Body of pancreas (tissue), 4 donors: ENCODE results near the gene UNCX. TPM values are rescaled to one million over a fixed set of nuclear protein-coding genes. Genes with fewer than 3 reads are reported as not detected.
"Not testable (repeated sequence)": the region's sequence is repeated elsewhere in the genome, so short reads cannot be mapped to it uniquely, and the experiment has no call there.

Experiments used
- ATAC-seq: fragments of 150-250 bp; one replicate; pipeline ENCODE4 v1.9.1; 2016
- DNase-seq, 4 donors: peaks; one replicate each; pipeline ENCODE4 v3.0.0-alpha.2; 2019
- H3K27ac ChIP-seq, 4 donors: fragments of 200-600 bp; sonication (generic); 1 replicate in 3 of 4; 2 replicates in 1 of 4; pipeline versions ENCODE4 v1.5.1 to v1.6.1; 2016 to 2019; ENCODE audit warnings: mild to moderate bottlenecking in 1 of 4, mixed read lengths in 1 of 4, moderate library complexity in 1 of 4
- H3K27me3 ChIP-seq, 2 donors: fragments of 200-600 bp; sonication (generic); one replicate each; pipeline ENCODE4 v1.6.0; 2016; ENCODE audit warnings: mild to moderate bottlenecking in 1 of 2
- H3K36me3 ChIP-seq, 2 donors: fragments of 200-600 bp; sonication (generic); replicated peaks in 1 of 2; 2 replicates each; pipeline ENCODE4 v1.5.1; 2016; ENCODE audit warnings: low read depth in 2 of 2; ENCODE audit not compliant: insufficient read depth in 1 of 2
- H3K4me1 ChIP-seq: fragments of 200-600 bp; sonication (generic); one replicate; pipeline ENCODE4 v1.6.0; 2016
- H3K4me3 ChIP-seq, 2 donors: fragments of 200-600 bp; sonication (generic); 1 replicate in 1 of 2; 2 replicates in 1 of 2; pipeline ENCODE4 v1.5.1; 2016 to 2019
- H3K9me3 ChIP-seq, 3 donors: fragments of 200-600 bp; sonication (generic); 1 replicate in 2 of 3; 2 replicates in 1 of 3; pipeline ENCODE4 v1.5.1; 2016
- POLR2A ChIP-seq, 3 donors: fragments of 450-650 bp; IDR thresholded peaks; one replicate each; pipeline ENCODE4 v1.6.1; 2016; ENCODE audit warnings: antibody characterized with exemption in 3 of 3, mild to moderate bottlenecking in 2 of 3
- WGBS, 2 donors: methylation state at CpG; one replicate each; pipeline ENCODE4 v1.1.5; 2017; 5-methylcytosine and 5-hydroxymethylcytosine counted together
- intact Hi-C: fragments of 100-400 bp; cut with DNase I; formaldehyde crosslinking; loops from one replicate; pipeline ENCODE4 v1.15.1; 2023
- total RNA-seq, 2 donors: library from RNA; depleted of rRNA; stranded (reverse); fragments of >200 nt; gene quantifications; one replicate each; pipeline ENCODE4 v1.1.0, GENCODE V29; 2016
- TF ChIP-seq, protein P1 (sequence below), 7 experiments: fragments of 450-650 bp in 4 of 7; fragments of 200-600 bp in 3 of 7; sonication (generic) in 3 of 7; IDR thresholded peaks; one replicate each; pipeline ENCODE4 v1.5.1; 2016 to 2019; ENCODE audit warnings: antibody characterized with exemption in 7 of 7

Gene UNCX
- total RNA-seq, 2 donors from 2014 or later: not detected

DNA sequence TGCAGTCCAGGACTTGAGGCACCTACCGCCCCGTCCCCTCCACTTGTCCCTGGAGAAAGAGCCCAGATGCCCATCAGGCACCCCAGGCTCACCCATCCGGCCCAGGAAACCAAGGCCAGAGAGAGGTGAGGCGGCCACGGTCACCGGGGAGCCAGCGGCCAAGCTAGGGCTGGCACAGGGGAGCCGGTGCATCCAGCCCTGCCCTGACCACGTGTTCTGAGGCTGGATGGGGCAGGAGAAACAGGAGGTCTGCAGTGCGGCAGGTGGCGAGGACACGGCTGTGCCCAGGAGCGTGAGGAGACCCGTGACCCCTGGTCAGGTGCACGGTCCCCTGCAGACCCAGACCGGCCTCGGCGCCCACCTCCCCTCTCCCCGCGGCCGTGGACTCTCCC, 27.6 kb downstream of the UNCX start:
- TF ChIP-seq, protein P1, sequence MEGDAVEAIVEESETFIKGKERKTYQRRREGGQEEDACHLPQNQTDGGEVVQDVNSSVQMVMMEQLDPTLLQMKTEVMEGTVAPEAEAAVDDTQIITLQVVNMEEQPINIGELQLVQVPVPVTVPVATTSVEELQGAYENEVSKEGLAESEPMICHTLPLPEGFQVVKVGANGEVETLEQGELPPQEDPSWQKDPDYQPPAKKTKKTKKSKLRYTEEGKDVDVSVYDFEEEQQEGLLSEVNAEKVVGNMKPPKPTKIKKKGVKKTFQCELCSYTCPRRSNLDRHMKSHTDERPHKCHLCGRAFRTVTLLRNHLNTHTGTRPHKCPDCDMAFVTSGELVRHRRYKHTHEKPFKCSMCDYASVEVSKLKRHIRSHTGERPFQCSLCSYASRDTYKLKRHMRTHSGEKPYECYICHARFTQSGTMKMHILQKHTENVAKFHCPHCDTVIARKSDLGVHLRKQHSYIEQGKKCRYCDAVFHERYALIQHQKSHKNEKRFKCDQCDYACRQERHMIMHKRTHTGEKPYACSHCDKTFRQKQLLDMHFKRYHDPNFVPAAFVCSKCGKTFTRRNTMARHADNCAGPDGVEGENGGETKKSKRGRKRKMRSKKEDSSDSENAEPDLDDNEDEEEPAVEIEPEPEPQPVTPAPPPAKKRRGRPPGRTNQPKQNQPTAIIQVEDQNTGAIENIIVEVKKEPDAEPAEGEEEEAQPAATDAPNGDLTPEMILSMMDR (IDR thresholded peaks at IDR 0.05): no peak
- no peak for TF ChIP-seq POLR2A (IDR thresholded peaks at IDR 0.05)
- no peaks in the 10 kb centered on the region for H3K4me1 ChIP-seq
- intact Hi-C loops: no loop called here
- no peaks in the 10 kb centered on the region for H3K36me3 ChIP-seq
- WGBS, 2 donors: 32 to 38% methylated on average over 7 to 21 of the region's 21 CpGs
- H3K4me3 ChIP-seq: no peak overlapping the region
- ATAC-seq: no peak
- no peak for DNase-seq
- H3K27me3 ChIP-seq: peaks cover 0 to 10% of the 10 kb centered on the region in 2 donors
- H3K9me3 ChIP-seq: no peaks in the 10 kb centered on the region
- H3K27ac ChIP-seq: no peak overlapping the region

DNA sequence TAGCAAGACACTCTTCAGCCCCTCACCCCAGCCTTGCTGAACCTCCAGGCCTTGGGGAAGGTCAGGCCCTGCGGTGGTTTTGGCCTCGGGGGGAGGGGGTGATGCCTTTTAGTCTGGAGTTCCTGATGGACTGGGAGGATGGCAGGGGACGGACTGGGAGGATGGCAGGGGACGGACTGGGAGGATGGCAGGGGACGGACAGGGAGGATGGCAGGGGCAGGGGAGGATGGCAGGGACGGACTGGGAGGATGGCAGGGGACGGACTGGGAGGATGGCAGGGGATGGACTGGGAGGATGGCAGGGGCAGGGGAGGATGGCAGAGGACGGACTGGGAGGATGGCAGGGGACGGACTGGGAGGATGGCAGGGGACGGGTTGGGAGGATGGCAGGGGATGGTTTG, 28.4 kb downstream of the UNCX start:
- intact Hi-C loops, H3K27ac ChIP-seq, DNase-seq, H3K4me1 ChIP-seq, H3K27me3 ChIP-seq, H3K9me3 ChIP-seq, H3K36me3 ChIP-seq, ATAC-seq, H3K4me3 ChIP-seq: not testable (repeated sequence)
- 47 to 52% methylated on average over 9 to 10 of the region's 10 CpGs for WGBS, 2 donors

DNA sequence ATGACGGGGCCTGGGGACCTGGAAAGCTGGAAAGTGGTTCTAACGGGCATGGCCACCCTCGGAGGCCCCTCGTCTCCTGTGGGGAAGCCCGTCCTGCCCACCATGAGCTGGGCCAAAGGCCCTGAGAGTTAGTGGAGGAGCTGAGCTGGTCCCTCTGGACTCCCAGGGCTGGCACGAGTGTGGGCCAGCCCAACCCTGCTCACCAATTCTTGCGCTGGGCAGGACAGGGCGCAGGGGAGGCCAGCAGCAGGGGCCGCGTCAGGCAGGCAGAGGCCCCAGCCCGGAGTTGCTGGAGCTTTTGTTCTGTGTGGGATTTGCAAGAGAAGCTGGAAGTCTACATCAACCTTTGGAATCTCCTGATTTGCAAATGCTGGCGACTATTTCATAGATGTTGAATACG, 29.8 kb downstream of the UNCX start:
- H3K4me3 ChIP-seq: no peak overlapping the region
- no peak for TF ChIP-seq POLR2A (IDR thresholded peaks at IDR 0.05)
- TF ChIP-seq, protein P1 (IDR thresholded peaks at IDR 0.05): no peak
- intact Hi-C loops: no loop called here
- DNase-seq (no peak), ATAC-seq (no peak)
- no peaks in the 10 kb centered on the region for H3K36me3 ChIP-seq
- WGBS, 2 donors: 64 to 68% methylated on average over 8 to 13 of the region's 13 CpGs
- H3K4me1 ChIP-seq: no peaks in the 10 kb centered on the region
- H3K27ac ChIP-seq: no peak overlapping the region
- H3K27me3 ChIP-seq: peaks cover 0 to 10% of the 10 kb centered on the region in 2 donors
- H3K9me3 ChIP-seq: no peaks in the 10 kb centered on the region

DNA sequence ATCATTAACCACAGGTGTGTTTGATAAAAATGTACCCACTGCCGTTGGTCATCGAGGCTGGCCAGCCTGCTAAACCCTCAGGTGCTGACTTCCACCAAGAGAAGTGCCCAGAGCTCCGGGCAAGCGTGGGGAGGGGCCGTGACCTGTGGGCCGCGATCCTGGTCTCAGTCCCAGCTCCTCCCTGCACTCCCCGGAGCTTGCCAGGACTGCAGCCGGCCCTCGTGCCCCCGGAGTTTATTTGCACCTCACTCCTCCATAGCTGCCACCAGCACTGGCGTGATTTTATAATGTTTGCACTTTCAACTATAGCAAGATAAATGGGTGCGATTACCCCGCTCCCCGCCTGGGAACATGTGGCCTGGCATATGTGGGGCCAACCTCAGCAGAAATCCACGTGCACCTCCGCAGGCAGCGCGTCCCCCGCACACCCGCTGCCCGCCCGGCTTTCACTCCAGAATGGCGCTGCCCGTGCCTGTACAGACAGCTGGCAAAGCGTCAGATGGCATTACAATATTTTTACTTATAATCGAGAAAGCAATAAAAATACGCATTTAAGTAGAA, 30.8 kb downstream of the UNCX start:
- DNase-seq (peak in 1 of 4 donors; percentile 4), ATAC-seq (no peak)
- H3K36me3 ChIP-seq: no peaks in the 10 kb centered on the region
- H3K4me1 ChIP-seq: no peaks in the 10 kb centered on the region
- TF ChIP-seq, protein P1 (IDR thresholded peaks at IDR 0.05): no peak
- no peak for TF ChIP-seq POLR2A (IDR thresholded peaks at IDR 0.05)
- no peak overlapping the region for H3K4me3 ChIP-seq
- H3K27ac ChIP-seq: no peak overlapping the region
- 32 to 36% methylated on average over 6 to 28 of the region's 28 CpGs for WGBS, 2 donors
- intact Hi-C loops: no loop called here
- H3K27me3 ChIP-seq: peaks cover 0 to 10% of the 10 kb centered on the region in 2 donors
- H3K9me3 ChIP-seq: no peaks in the 10 kb centered on the region

DNA sequence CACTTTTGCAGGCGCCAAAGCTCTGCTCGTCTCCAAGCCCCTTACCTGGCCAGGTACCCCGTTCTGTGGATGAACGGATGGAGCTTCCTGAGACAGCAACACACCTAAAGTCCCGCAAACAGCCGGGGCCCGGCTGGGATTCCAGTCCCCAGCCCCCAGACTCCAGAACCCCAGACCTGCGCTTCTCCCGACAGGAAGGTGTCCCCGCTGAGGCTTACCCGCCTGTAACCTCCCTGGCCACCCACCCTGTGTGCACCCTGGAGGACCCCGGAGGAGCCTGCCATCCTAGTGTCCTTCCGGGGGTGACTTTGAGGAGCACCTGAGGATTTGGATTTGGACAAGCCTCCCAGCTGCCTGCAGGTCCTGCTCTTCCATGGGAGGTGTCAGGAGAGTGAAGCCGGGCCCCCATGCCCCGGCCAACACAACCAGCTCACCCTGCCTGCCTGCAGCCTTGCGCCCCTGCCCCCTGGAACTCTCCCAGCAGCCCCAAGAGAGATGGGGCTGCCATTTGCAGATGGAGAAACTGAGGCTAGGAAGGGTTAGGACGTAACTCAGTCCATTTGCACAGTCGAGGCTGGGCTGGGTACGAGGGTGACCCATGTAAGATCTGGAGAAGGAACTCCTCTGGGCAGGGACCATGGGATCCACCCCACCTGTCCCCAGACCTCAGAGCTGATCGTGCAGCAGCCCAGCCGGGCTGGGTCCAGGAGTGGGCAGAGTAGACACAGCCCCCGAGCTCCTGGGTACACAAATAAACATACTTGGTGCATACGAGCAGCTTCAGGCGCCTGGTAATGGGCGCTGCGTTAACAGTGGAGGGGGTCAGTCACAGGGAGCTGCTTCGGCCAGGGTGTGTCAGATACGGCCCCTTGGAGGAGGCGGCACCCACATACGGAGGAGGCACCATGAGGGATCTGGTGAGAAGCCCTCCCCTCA, 31.9 kb downstream of the UNCX start:
- intact Hi-C loops: no loop called here
- Histone ChIP-seq H3K27me3 (peaks cover 0 to 13% of the 10 kb centered on the region in 2 donors), H3K27ac (no peak overlapping the region), H3K36me3 (no peaks in the 10 kb centered on the region), H3K4me3 (no peak overlapping the region), H3K4me1 (no peaks in the 10 kb centered on the region), H3K9me3 (no peaks in the 10 kb centered on the region)
- 48 to 66% methylated on average over 4 to 30 of the region's 30 CpGs for WGBS, 2 donors
- TF ChIP-seq POLR2A (IDR thresholded peaks at IDR 0.05): no peak
- TF ChIP-seq, protein P1 (IDR thresholded peaks at IDR 0.05): no peak
- ATAC-seq (no peak), DNase-seq (no peak)
